GM12878 (cell line): ENCODE data around the gene CA7. TPM values are rescaled to one million over a fixed set of nuclear protein-coding genes. Genes with fewer than 3 reads are reported as not detected.

Experiments
- ASH2L ChIP-seq: fragments of 300-600, 200-600 bp; sonication (generic); IDR thresholded peaks from 2 replicates; pipeline ENCODE4 v1.6.1; 2017; ENCODE audit warnings: low read depth, mild to moderate bottlenecking, borderline replicate concordance
- ATF3 ChIP-seq: IDR thresholded peaks from 2 replicates; pipeline ENCODE4 v1.6.1; 2011; ENCODE audit warnings: low read depth, mild to moderate bottlenecking, low read length, moderate library complexity, borderline replicate concordance; ENCODE audit errors: extremely low read depth
- CBFB ChIP-seq: IDR thresholded peaks from 2 replicates; pipeline ENCODE4 v1.6.1; 2016; ENCODE audit warnings: antibody characterized with exemption, low read depth
- CHD4 ChIP-seq: fragments of 200-600 bp; sonication (generic); IDR thresholded peaks from 2 replicates; pipeline ENCODE4 v1.6.1; 2016; ENCODE audit warnings: mild to moderate bottlenecking
- EED ChIP-seq: sonication (generic); IDR thresholded peaks from 2 replicates; pipeline ENCODE4 v1.6.1; 2016; ENCODE audit warnings: antibody characterized with exemption, low read depth
- EP300 ChIP-seq, 2 experiments: fragments of 150-350 bp in 1 of 2; IDR thresholded peaks; 2 replicates each; pipeline ENCODE4 v1.6.1; 2011 to 2012; ENCODE audit warnings: low read depth in 2 of 2, low read length in 2 of 2, borderline replicate concordance in 1 of 2, improper control_type of control experiment in 1 of 2, inconsistent platforms in 1 of 2; ENCODE audit not compliant: control insufficient read depth in 1 of 2
- ETV6 ChIP-seq, 2 experiments: fragments of 450-650 bp in 1 of 2; IDR thresholded peaks in 1 of 2; conservative IDR thresholded peaks in 1 of 2; 2 replicates each; pipeline ENCODE4 v1.6.1; 2014; ENCODE audit warnings: antibody characterized with exemption in 1 of 2, borderline replicate concordance in 1 of 2, low read depth in 1 of 2, mild to moderate bottlenecking in 1 of 2, moderate library complexity in 1 of 2
- HDAC2 ChIP-seq: fragments of 200-600 bp; sonication (generic); IDR thresholded peaks from 2 replicates; pipeline ENCODE4 v1.6.1; 2017
- JUNB ChIP-seq: IDR thresholded peaks from 2 replicates; pipeline ENCODE4 v1.6.1; 2016; ENCODE audit warnings: antibody characterized with exemption, mild to moderate bottlenecking
- MXI1 ChIP-seq: fragments of 150-350 bp; IDR thresholded peaks from 2 replicates; pipeline ENCODE4 v1.6.1; 2011; ENCODE audit warnings: low read depth, mild to moderate bottlenecking, inconsistent platforms, low read length, improper control_type of control experiment
- NR2C1 ChIP-seq: fragments of 450-650 bp; IDR thresholded peaks from 2 replicates; pipeline ENCODE4 v1.6.1; 2017; ENCODE audit warnings: antibody characterized with exemption, mild to moderate bottlenecking, moderate library complexity
- NR2C2 ChIP-seq: IDR thresholded peaks from 2 replicates; pipeline ENCODE4 v1.6.1; 2011; ENCODE audit warnings: borderline replicate concordance, low read depth; ENCODE audit not compliant: control insufficient read depth, insufficient read length
- RAD21 ChIP-seq: IDR thresholded peaks from 2 replicates; pipeline ENCODE4 v1.6.1; 2011; ENCODE audit warnings: mild to moderate bottlenecking, low read depth, low read length, moderate library complexity; ENCODE audit not compliant: insufficient read depth
- RAD51 ChIP-seq: fragments of 450-650 bp; IDR thresholded peaks from 2 replicates; pipeline ENCODE4 v1.6.1; 2016; ENCODE audit warnings: moderate library complexity, mild to moderate bottlenecking, inconsistent platforms
- RBBP5 ChIP-seq: fragments of 200-600 bp; sonication (generic); conservative IDR thresholded peaks from 2 replicates; pipeline ENCODE4 v1.6.1; 2016
- RELA ChIP-seq: fragments of 450-650 bp; IDR thresholded peaks from 2 replicates; pipeline ENCODE4 v1.8.0; 2014; ENCODE audit warnings: borderline replicate concordance; ENCODE audit not compliant: partially characterized antibody
- RFX5 ChIP-seq: IDR thresholded peaks from 2 replicates; pipeline ENCODE4 v1.6.1; 2011; ENCODE audit warnings: low read depth, low read length, improper control_type of control experiment
- SMAD5 ChIP-seq: IDR thresholded peaks from 2 replicates; pipeline ENCODE4 v1.6.1; 2016; ENCODE audit warnings: antibody characterized with exemption, low read depth
- SREBF1 ChIP-seq: IDR thresholded peaks from 2 replicates; pipeline ENCODE4 v1.6.1; 2012; ENCODE audit warnings: mild to moderate bottlenecking, low read length
- SUPT20H ChIP-seq: IDR thresholded peaks from 2 replicates; pipeline ENCODE4 v1.6.1; 2011; ENCODE audit warnings: low read depth, mild to moderate bottlenecking, low read length, moderate library complexity, borderline replicate concordance; ENCODE audit not compliant: control insufficient read depth
- SUZ12 ChIP-seq: fragments of 200-600 bp; sonication (generic); IDR thresholded peaks from one replicate; pipeline ENCODE4 v1.6.1; 2018; ENCODE audit warnings: antibody characterized with exemption, mild to moderate bottlenecking; ENCODE audit not compliant: unreplicated experiment
- ZBTB33 ChIP-seq: fragments of 450-650 bp; IDR thresholded peaks from 2 replicates; pipeline ENCODE4 v1.6.1; 2017; ENCODE audit warnings: mild to moderate bottlenecking
- polyA plus RNA-seq, 11 experiments: library from polyadenylated mRNA; depleted of rRNA in 4 of 11; unstranded in 6 of 11; stranded (reverse) in 5 of 11; fragments of >200 nt; fragmentation: Nextera tagmentation in 4 of 11; fragmentation: Illumina TruSeq in 1 of 11; extraction: Ambion mirVana in 4 of 11; extraction: Trizol in 1 of 11; gene quantifications; 1 replicate in 1 of 11; 2 replicates in 10 of 11; pipeline versions ENCODE4 v1.2.1 to v1.2.3, GENCODE V29; 2011 to 2016; ENCODE audit warnings: inconsistent platforms in 2 of 11, missing spikeins in 2 of 11, low read depth in 1 of 11
- total RNA-seq, 4 experiments: library from RNA; depleted of rRNA in 3 of 4; stranded (reverse); fragments of >200 nt in 3 of 4; fragmentation: Illumina TruSeq in 1 of 4; extraction: Trizol in 1 of 4; gene quantifications; 2 replicates each; pipeline versions ENCODE4 v1.2.1 to v1.2.3, GENCODE V29; 2013 to 2021
- TF ChIP-seq, protein P1 (sequence below): IDR thresholded peaks from 2 replicates; pipeline ENCODE4 v1.6.1; 2012; ENCODE audit warnings: low read length, inconsistent platforms
- TF ChIP-seq, protein P2 (sequence below): fragments of 450-650 bp; IDR thresholded peaks from 2 replicates; pipeline ENCODE4 v1.6.1; 2018; ENCODE audit warnings: mild to moderate bottlenecking, low read depth, moderate library complexity; ENCODE audit not compliant: partially characterized antibody

CA7 gene
- total and polyA plus RNA-seq, 10 of the 15 experiments (the other 5 are each of a cell fraction or from before 2014, with no cell fraction given) = 0.04 TPM; not detected in 9

DNA sequence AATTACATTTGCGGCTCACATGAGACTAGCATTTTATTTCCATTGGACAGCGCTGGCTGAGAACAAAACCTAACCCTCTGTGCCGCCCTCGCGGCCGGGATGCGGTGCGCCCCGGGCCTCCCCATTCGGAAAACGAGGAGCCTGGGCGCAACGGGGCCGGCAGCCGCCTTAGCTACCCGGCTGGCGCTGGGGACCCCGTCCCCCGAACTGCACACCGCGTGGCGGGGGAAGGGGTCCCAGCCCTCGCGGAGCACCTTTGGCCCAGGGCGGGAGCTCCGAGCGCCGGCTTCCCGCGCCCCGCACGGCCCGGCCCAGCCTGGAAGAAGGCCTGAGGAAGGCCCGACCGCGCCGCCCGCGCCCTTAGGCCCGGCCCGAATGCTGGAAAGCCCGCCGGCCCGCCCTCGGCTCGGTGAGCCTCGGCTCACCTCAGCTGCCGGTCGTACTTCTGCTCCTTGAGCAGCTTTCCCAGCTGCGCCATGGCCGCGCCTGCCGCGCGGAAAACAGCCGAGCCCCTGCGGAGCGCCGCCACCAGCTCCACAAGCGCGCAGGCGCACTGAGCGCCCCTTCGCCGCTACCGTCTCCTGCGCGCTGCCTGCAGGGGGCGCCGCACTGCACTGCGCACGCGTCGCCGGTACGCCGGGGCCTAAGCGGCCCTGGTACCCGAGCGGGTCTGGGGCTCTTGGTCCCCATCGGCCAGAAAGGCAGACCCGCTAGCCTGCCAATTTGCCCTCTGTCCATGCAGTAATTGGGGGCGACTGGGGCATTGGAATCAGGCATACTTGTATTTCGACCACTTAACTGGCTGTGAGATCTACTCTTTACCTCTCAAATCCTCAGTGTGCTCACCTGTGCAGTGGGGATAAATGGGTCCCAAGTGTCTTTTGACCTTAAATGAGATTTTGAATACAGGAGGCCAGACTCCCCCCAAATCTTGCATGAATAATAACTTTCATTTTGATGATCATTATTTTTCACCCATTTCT, 13.5 kb upstream of the CA7 start, which contains the start of gene NAE1 (continued):
- TF ChIP-seq ATF3 = no peak
- TF ChIP-seq ETV6 (conservative IDR thresholded peaks at IDR 0.05 in 1 of 2, IDR thresholded peaks at IDR 0.05 in 1 of 2; ENCODE audit: borderline replicate concordance in 1 of 2, low read depth in 1 of 2) = no peak
- no peak for TF ChIP-seq MXI1
- peak; percentile 52 for TF ChIP-seq RAD21
- no peak for TF ChIP-seq EP300 (IDR thresholded peaks at IDR 0.05; ENCODE audit: borderline replicate concordance in 1 of 2, control insufficient read depth in 1 of 2, low read depth in 2 of 2, low read length in 2 of 2)
- no peak for TF ChIP-seq ASH2L
- peak; percentile 73 for TF ChIP-seq RELA
- no peak for TF ChIP-seq RAD51
- no peak for TF ChIP-seq ZBTB33
- TF ChIP-seq HDAC2 = no peak
- no peak for TF ChIP-seq SMAD5
- TF ChIP-seq SUZ12 = no peak
- no peak for TF ChIP-seq RFX5
- TF ChIP-seq, protein P1, sequence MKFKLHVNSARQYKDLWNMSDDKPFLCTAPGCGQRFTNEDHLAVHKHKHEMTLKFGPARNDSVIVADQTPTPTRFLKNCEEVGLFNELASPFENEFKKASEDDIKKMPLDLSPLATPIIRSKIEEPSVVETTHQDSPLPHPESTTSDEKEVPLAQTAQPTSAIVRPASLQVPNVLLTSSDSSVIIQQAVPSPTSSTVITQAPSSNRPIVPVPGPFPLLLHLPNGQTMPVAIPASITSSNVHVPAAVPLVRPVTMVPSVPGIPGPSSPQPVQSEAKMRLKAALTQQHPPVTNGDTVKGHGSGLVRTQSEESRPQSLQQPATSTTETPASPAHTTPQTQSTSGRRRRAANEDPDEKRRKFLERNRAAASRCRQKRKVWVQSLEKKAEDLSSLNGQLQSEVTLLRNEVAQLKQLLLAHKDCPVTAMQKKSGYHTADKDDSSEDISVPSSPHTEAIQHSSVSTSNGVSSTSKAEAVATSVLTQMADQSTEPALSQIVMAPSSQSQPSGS = no peak
- no peak for TF ChIP-seq NR2C1
- no peak for TF ChIP-seq NR2C2
- no peak for TF ChIP-seq RBBP5
- no peak for TF ChIP-seq CHD4
- TF ChIP-seq SREBF1 = no peak
- peak; percentile 45; the same call in 1 of the 2 replicates for TF ChIP-seq EED
- TF ChIP-seq JUNB = no peak
- no peak for TF ChIP-seq CBFB
- TF ChIP-seq, protein P2, sequence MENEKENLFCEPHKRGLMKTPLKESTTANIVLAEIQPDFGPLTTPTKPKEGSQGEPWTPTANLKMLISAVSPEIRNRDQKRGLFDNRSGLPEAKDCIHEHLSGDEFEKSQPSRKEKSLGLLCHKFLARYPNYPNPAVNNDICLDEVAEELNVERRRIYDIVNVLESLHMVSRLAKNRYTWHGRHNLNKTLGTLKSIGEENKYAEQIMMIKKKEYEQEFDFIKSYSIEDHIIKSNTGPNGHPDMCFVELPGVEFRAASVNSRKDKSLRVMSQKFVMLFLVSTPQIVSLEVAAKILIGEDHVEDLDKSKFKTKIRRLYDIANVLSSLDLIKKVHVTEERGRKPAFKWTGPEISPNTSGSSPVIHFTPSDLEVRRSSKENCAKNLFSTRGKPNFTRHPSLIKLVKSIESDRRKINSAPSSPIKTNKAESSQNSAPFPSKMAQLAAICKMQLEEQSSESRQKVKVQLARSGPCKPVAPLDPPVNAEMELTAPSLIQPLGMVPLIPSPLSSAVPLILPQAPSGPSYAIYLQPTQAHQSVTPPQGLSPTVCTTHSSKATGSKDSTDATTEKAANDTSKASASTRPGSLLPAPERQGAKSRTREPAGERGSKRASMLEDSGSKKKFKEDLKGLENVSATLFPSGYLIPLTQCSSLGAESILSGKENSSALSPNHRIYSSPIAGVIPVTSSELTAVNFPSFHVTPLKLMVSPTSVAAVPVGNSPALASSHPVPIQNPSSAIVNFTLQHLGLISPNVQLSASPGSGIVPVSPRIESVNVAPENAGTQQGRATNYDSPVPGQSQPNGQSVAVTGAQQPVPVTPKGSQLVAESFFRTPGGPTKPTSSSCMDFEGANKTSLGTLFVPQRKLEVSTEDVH = no peak
- TF ChIP-seq SUPT20H = no peak
